RWPE2 (cell line): ENCODE results near the gene PHYHIPL.

Experiments
- ATAC-seq: fragments of 200-7000 bp; cut with Tn5 transposase; 3 replicates; pipeline ENCODE4 v1.9.1; 2021; ENCODE audit warnings: low read depth
- DNase-seq: peaks from one replicate; pipeline ENCODE4 v3.0.0-alpha.2; 2020; ENCODE audit warnings: low spot score
- H3K27ac ChIP-seq: fragments of 450-650 bp; 2 replicates; pipeline ENCODE4 v1.5.1; 2017; ENCODE audit warnings: mild to moderate bottlenecking; ENCODE audit not compliant: poor library complexity, severe bottlenecking
- H3K27me3 ChIP-seq: fragments of 250-450 bp; sonication (Bioruptor Pico); 2 replicates; pipeline ENCODE4 v1.5.1; 2021; ENCODE audit warnings: mild to moderate bottlenecking, moderate library complexity; ENCODE audit not compliant: insufficient read depth, poor library complexity, severe bottlenecking
- H3K36me3 ChIP-seq: fragments of 250-450 bp; sonication (Bioruptor Pico); 2 replicates; pipeline ENCODE4 v1.5.1; 2020; ENCODE audit warnings: low read depth, mild to moderate bottlenecking, moderate library complexity
- H3K4me1 ChIP-seq: fragments of 250-450 bp; sonication (Bioruptor Pico); 2 replicates; pipeline ENCODE4 v1.5.1; 2021; ENCODE audit warnings: mild to moderate bottlenecking, moderate library complexity; ENCODE audit not compliant: insufficient read depth, poor library complexity, severe bottlenecking
- H3K4me3 ChIP-seq: fragments of 250-450 bp; sonication (Bioruptor Pico); 2 replicates; pipeline ENCODE4 v1.5.1; 2021; ENCODE audit warnings: mild to moderate bottlenecking, moderate library complexity; ENCODE audit not compliant: severe bottlenecking
- H3K9me3 ChIP-seq: fragments of 250-450 bp; sonication (Bioruptor Pico); 2 replicates; pipeline ENCODE4 v1.5.1; 2021; ENCODE audit warnings: mild to moderate bottlenecking, moderate library complexity; ENCODE audit not compliant: severe bottlenecking
- CTCF ChIP-seq: fragments of 450-650 bp; IDR thresholded peaks from one replicate; pipeline ENCODE4 v1.5.1; 2017; ENCODE audit warnings: mild to moderate bottlenecking, moderate library complexity; ENCODE audit not compliant: poor library complexity, severe bottlenecking

The PHYHIPL gene

GRCh38 chr10:59175538-59176240 is 754 bp upstream of the PHYHIPL start:
- Histone ChIP-seq H3K4me1 (peaks cover 18% of the 10 kb centered on the region), H3K9me3 (peaks cover 2% of the 10 kb centered on the region), H3K36me3 (no peaks in the 10 kb centered on the region), H3K27ac (no peak overlapping the region), H3K27me3 (peaks cover 14% of the 10 kb centered on the region), H3K4me3 (peak overlapping the region; percentile 34)
- no peak for TF ChIP-seq CTCF
- ATAC-seq (peak; percentile 36), DNase-seq (peak; percentile 47)

- Histone ChIP-seq H3K9me3 (peaks cover 2% of the 10 kb centered on the region), H3K36me3 (no peaks in the 10 kb centered on the region), H3K4me3 (peak overlapping the region; percentile 34), H3K27me3 (peaks cover 14% of the 10 kb centered on the region), H3K27ac (no peak overlapping the region), H3K4me1 (peaks cover 18% of the 10 kb centered on the region)
- TF ChIP-seq CTCF: no peak
- peak; percentile 23 for DNase-seq
- peak; percentile 73 for ATAC-seq
Observed at GRCh38 chr10:59177031-59177797, 771 bp downstream of the PHYHIPL start.

- H3K4me3 ChIP-seq: no peak overlapping the region
- ATAC-seq (no peak), DNase-seq (no peak)
Observed at GRCh38 chr10:59177836-59178235, 1.4 kb downstream of the PHYHIPL start.

GRCh38 chr10:59179068-59179467 is 2.6 kb downstream of the PHYHIPL start:
- Histone ChIP-seq H3K36me3 (no peaks in the 10 kb centered on the region), H3K4me3 (no peak overlapping the region), H3K4me1 (peaks cover 7% of the 10 kb centered on the region), H3K27me3 (peaks cover 14% of the 10 kb centered on the region), H3K27ac (no peak overlapping the region), H3K9me3 (peaks cover 2% of the 10 kb centered on the region)
- no peak for TF ChIP-seq CTCF
- no peak for ATAC-seq
- no peak for DNase-seq

More at GRCh38 chr10:59177836-59178235, 1.4 kb downstream of the PHYHIPL start:
- Histone ChIP-seq H3K4me1 (peaks cover 18% of the 10 kb centered on the region), H3K27ac (no peak overlapping the region), H3K9me3 (peaks cover 2% of the 10 kb centered on the region), H3K27me3 (peaks cover 14% of the 10 kb centered on the region), H3K36me3 (no peaks in the 10 kb centered on the region)
- no peak for TF ChIP-seq CTCF
